ENCODE measurements around the gene NEGR1.
"Not testable (repeated sequence)": the region's sequence is repeated elsewhere in the genome, so short reads cannot be mapped to it uniquely, and the experiment has no call there.

Gene NEGR1

GRCh38 chr1:72282271-72283021 is at the start of gene NEGR1:
TSS of gene NEGR1 (minus strand) at chr1:72282539.
- DNase-seq = peak; percentile 92

GRCh38 chr1:72326494-72326893 is 44.2 kb upstream of the NEGR1 start:
- no peak for DNase-seq

GRCh38 chr1:72324451-72324850 is 42.1 kb upstream of the NEGR1 start:
- DNase-seq = no peak

- no peak for DNase-seq
These were observed 40.6 kb upstream of the NEGR1 start for GRCh38 chr1:72322910-72323309.

GRCh38 chr1:72296501-72296900 is 14.2 kb upstream of the NEGR1 start:
- DNase-seq = no peak

GRCh38 chr1:72288886-72289285 is 6.5 kb upstream of the NEGR1 start:
- no peak for DNase-seq

GRCh38 chr1:72286401-72286800 is 4.1 kb upstream of the NEGR1 start:
- DNase-seq = no peak

GRCh38 chr1:72285074-72285425 is 2.7 kb upstream of the NEGR1 start:
- peak; percentile 4 for DNase-seq

GRCh38 chr1:72284348-72285073 is 2.2 kb upstream of the NEGR1 start:
- peak; percentile 82 for DNase-seq

GRCh38 chr1:72284084-72284347 is 1.7 kb upstream of the NEGR1 start:
- DNase-seq = peak; percentile 76

- DNase-seq = peak; percentile 84
These were observed 1.2 kb upstream of the NEGR1 start for GRCh38 chr1:72283307-72284083.

- DNase-seq = peak; percentile 73
These were observed 625 bp upstream of the NEGR1 start for GRCh38 chr1:72283022-72283306.

GRCh38 chr1:72281637-72282270 is 585 bp downstream of the NEGR1 start:
- DNase-seq = peak; percentile 56

- peak; percentile 42 for DNase-seq
These were observed 1.2 kb downstream of the NEGR1 start for GRCh38 chr1:72281144-72281543.

- peak; percentile 25 for DNase-seq
These were observed 1.6 kb downstream of the NEGR1 start for GRCh38 chr1:72280711-72281110.

GRCh38 chr1:72280131-72280530 is 2.2 kb downstream of the NEGR1 start:
- DNase-seq = no peak

- DNase-seq = no peak
These were observed 3.9 kb downstream of the NEGR1 start for GRCh38 chr1:72278461-72278860.

GRCh38 chr1:72271555-72272085 is 10.7 kb downstream of the NEGR1 start:
- DNase-seq = no peak

GRCh38 chr1:72262735-72263134 is 19.6 kb downstream of the NEGR1 start:
- no peak for DNase-seq

- no peak for DNase-seq
These were observed 29.2 kb downstream of the NEGR1 start for GRCh38 chr1:72253132-72253531.

GRCh38 chr1:72241397-72241796 is 40.9 kb downstream of the NEGR1 start:
- no peak for DNase-seq

- not testable (repeated sequence) for DNase-seq
These were observed 46.4 kb downstream of the NEGR1 start for GRCh38 chr1:72235931-72236330.

GRCh38 chr1:72235062-72235461 is 47.3 kb downstream of the NEGR1 start:
- DNase-seq = no peak
